ENCODE data around the gene YWHAH.

- TF ChIP-seq, protein P1, sequence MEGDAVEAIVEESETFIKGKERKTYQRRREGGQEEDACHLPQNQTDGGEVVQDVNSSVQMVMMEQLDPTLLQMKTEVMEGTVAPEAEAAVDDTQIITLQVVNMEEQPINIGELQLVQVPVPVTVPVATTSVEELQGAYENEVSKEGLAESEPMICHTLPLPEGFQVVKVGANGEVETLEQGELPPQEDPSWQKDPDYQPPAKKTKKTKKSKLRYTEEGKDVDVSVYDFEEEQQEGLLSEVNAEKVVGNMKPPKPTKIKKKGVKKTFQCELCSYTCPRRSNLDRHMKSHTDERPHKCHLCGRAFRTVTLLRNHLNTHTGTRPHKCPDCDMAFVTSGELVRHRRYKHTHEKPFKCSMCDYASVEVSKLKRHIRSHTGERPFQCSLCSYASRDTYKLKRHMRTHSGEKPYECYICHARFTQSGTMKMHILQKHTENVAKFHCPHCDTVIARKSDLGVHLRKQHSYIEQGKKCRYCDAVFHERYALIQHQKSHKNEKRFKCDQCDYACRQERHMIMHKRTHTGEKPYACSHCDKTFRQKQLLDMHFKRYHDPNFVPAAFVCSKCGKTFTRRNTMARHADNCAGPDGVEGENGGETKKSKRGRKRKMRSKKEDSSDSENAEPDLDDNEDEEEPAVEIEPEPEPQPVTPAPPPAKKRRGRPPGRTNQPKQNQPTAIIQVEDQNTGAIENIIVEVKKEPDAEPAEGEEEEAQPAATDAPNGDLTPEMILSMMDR (IDR thresholded peaks at IDR 0.05) = no peak
- no peak for TF ChIP-seq POLR2A (IDR thresholded peaks at IDR 0.05)
- no peak for TF ChIP-seq POLR2AphosphoS5 (IDR thresholded peaks at IDR 0.05)
Observed at GRCh38 chr22:31991102-31991839, 46.9 kb downstream of the YWHAH start.
